Retinal pigment epithelial cell (primary cell): ENCODE data around the gene SNX9.

Source experiments
- DNase-seq: peaks from one replicate; pipeline ENCODE4 v3.0.0-alpha.2; 2010; ENCODE audit warnings: low read depth
- H3K4me3 ChIP-seq: 2 replicates; pipeline ENCODE4 v1.5.1; 2011; ENCODE audit warnings: mild to moderate bottlenecking, low read length, control low read depth, moderate library complexity
- TF ChIP-seq, protein P1 (sequence below): conservative IDR thresholded peaks from 2 replicates; pipeline ENCODE4 v1.5.1; 2011; ENCODE audit warnings: low read depth, low read length, control low read depth, inconsistent platforms

SNX9 gene

DNA sequence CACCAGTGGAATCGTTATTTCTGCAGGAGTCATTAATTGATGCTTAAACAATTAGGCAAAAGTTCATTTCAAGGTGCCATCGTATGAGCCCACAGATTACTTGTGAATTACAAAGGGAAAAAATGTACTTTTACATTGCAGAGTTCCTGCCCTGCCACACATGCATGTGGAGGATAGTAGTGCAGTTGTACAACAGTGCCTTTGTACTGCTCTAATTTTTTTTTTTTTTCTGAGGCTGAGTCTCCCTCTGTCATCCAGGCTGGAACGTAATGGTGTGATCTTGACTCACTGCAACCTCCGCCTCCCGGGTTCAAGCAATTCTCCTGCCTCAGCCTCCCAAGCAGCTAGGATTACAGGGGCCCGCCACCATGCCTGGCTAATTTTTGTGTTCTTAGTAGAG lies 132.6 kb downstream of the SNX9 start:
- H3K4me3 ChIP-seq, result no peak overlapping the region
- TF ChIP-seq, protein P1, sequence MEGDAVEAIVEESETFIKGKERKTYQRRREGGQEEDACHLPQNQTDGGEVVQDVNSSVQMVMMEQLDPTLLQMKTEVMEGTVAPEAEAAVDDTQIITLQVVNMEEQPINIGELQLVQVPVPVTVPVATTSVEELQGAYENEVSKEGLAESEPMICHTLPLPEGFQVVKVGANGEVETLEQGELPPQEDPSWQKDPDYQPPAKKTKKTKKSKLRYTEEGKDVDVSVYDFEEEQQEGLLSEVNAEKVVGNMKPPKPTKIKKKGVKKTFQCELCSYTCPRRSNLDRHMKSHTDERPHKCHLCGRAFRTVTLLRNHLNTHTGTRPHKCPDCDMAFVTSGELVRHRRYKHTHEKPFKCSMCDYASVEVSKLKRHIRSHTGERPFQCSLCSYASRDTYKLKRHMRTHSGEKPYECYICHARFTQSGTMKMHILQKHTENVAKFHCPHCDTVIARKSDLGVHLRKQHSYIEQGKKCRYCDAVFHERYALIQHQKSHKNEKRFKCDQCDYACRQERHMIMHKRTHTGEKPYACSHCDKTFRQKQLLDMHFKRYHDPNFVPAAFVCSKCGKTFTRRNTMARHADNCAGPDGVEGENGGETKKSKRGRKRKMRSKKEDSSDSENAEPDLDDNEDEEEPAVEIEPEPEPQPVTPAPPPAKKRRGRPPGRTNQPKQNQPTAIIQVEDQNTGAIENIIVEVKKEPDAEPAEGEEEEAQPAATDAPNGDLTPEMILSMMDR, result no peak
- DNase-seq, result no peak

DNA sequence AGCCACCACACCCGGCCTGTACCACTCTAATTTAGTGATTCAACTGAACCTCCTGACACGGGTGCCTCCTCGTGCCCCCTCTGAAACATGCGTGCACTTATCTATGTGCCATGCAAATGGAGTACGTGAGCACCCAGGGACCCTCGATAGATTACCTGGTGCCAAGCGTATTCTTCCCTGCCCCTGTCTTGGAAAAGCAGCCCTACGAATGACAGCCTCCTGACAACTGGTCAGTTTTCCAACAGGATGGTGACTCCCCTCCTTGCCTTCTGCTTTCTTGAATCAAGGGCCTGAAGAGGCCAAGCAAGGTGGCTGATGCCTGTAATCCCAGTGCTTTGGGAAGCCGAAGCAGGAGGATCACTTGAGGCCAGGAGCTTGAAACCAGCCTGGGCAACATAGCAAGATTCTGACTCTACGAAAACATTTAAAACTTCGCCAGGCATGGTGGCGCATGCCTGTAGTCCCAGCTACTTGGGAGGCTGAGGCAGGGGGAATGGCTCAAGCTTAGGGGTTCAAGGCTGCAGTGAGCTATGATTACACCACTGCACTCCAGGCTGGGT lies 133.2 kb downstream of the SNX9 start:
- TF ChIP-seq, protein P1, result no peak
- H3K4me3 ChIP-seq, result no peak overlapping the region
- no peak for DNase-seq

DNA sequence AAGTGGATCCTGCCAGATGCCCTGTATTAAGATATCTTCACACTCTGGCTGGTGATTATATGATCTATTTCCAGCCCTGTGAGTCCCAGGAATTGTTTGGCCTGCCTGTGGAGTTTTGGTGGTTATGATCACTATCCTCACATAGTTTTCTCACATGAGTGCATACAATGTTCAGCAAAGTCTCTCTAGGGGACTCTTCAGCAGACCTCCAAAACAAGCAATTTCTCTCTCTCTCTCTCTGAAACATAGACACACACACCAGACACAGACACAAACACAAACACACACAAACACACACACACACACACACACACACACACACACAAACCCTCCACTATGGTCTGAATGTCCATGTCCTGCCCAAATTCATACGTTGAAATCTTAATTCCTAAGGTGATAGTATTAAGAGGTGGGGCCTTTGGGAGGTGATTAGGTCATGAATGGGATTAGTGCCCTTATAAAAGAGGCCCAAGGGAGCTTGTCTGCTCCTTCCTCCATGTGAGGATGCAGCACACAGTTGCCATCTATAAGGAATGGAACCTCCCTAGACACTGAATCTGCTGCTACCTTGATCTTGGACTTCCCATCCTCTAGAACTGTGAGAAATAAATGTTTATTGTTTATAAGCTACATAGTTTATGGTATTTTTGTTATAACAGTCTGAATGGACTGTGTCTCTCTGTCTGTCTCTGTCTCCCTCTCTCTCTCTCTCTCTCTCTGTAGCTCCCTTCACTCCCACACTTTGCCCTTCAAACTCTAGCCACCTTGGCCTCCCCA lies 136.6 kb downstream of the SNX9 start:
- TF ChIP-seq, protein P1, result no peak
- H3K4me3 ChIP-seq, result no peak overlapping the region
- no peak for DNase-seq

DNA sequence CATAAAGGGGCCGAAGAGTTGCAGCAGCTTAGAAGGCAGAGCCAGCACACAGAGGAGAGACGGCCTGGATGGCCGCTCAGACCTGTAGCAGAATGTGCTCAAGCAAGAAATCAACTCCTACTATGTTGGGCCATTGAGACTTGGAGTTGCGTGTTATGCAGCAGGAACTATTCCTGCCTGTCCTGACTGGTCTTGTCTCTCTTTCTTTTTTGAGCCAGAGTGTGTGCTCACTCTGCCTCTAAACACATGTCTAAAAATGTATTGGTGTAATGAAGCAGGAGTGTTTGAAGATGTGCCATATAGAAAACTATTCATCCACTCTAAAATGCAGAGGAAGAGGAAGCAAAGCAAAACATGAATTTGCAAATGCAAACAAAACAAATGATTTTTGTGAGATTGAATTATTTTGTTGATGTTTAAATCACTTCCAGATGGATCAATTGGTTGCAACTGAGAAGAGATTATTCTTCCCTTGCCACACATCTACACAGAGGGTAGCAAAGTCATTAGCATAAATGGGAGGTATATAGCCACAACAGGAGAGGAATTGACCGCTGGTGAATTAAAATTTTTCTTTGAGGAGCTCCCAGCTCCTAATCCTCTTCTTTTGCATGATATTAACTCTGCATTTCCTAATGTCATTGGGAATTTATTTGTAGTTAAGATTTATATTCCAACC lies 138.2 kb downstream of the SNX9 start:
- TF ChIP-seq, protein P1, result no peak
- DNase-seq, result no peak
- H3K4me3 ChIP-seq, result no peak overlapping the region

DNA sequence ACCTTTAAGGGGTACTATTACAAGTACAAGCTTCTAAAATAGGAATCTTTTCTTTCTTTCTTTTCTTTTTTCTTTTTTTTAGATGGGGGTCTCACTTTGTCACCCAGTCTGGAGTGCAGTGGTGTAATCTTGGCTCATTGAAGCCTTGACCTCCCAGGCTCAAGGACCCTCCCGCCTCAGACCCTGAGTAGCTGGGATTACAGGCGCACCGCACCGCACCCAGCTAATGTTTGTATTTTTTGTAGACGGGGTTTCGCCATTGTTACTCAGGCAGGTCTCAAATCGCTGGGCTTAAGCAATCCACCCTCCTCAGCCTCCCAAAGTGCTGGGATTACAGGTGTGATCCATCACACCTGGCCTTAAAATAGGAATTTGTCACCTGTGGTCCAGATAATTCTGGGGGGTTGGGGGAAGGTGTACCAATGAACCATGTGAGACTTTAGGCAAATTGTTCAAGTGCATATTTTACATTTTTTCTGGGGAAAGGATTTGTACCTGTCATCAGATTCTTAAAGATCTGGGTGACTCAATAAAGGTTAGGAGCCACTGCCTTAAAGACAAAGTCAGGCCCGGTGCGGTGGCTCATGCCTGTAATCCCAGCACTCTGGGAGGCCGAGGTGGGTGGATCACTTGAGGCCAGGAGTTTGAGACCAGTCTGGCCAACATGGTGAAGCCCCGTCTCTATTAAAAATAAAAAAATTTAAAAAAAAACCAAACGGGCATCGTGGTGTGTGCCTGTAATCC lies 139.0 kb downstream of the SNX9 start:
- TF ChIP-seq, protein P1, result no peak
- no peak overlapping the region for H3K4me3 ChIP-seq
- DNase-seq, result no peak

DNA sequence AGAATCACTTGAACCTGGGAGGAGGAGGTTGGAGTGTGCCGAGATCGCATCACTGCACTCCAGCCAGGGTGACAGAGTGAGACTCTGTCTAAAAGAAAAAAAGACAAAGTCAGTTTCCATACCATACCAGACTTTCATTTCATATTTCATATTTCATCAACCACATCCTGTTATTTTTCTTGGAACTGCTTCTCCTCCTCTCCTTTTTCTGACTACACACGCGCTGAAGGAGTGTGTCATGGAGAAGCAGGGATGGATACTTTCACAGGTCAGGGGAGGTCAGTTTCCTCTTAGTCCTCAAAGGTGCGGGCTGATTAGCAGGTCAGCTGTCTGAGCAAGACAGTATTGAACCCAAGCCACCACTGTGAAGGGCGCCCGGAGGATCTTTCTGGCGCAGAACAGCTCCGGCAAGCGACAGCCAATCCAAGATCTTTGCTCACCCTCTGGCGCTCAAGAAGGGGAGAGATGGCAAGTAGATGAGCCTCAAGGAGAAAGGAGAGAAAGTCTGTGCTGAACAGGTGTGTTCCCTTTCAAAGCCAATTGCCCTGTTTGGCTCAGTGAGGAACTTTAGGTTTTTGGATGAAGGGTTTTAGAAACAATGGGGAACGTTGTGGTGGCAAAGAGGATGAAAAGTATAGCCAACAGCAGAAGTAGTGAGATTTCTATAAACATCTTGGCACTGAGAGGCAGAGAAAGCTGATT lies 139.7 kb downstream of the SNX9 start:
- DNase-seq, result no peak
- H3K4me3 ChIP-seq, result no peak overlapping the region
- TF ChIP-seq, protein P1, result no peak
